Right atrium auricular region (tissue), 2 donors: ENCODE results near the gene PRPS1L1. TPM values are rescaled to one million over a fixed set of nuclear protein-coding genes. Genes with fewer than 3 reads are reported as not detected.
A peak's percentile ranks its signal among the peaks of the same experiment; 100 is the strongest.

Experiments used
- DNase-seq: peaks from one replicate; pipeline ENCODE4 v3.0.0-alpha.2; 2019; ENCODE audit warnings: low spot score
- H3K27ac ChIP-seq, 2 donors: fragments of 200-600 bp; sonication (generic); 1 replicate in 1 of 2; 2 replicates in 1 of 2; pipeline ENCODE4 v1.5.1; 2016 to 2019
- H3K27me3 ChIP-seq, 2 donors: fragments of 200-600 bp; sonication (generic); one replicate each; pipeline versions ENCODE4 v1.5.1 to v1.6.0; 2017 to 2019
- H3K36me3 ChIP-seq: fragments of 200-600 bp; sonication (generic); one replicate; pipeline ENCODE4 v1.5.1; 2016
- H3K4me1 ChIP-seq, 2 donors: fragments of 200-600 bp; sonication (generic); one replicate each; pipeline versions ENCODE4 v1.5.1 to v1.6.0; 2017 to 2019
- H3K4me3 ChIP-seq, 2 donors: fragments of 200-600 bp; sonication (generic); 1 replicate in 1 of 2; 2 replicates in 1 of 2; pipeline ENCODE4 v1.5.1; 2017 to 2019; ENCODE audit warnings: mild to moderate bottlenecking in 1 of 2, moderate library complexity in 1 of 2
- H3K9me3 ChIP-seq, 2 donors: fragments of 200-600 bp; sonication (generic); one replicate each; pipeline ENCODE4 v1.5.1; 2019
- CTCF ChIP-seq, 2 donors: fragments of 200-600 bp; sonication (generic); IDR thresholded peaks; one replicate each; pipeline ENCODE4 v1.5.1; 2019; ENCODE audit warnings: antibody characterized with exemption in 2 of 2
- total RNA-seq, 2 donors: library from RNA; depleted of rRNA; stranded (reverse); fragments of >200 nt; gene quantifications; one replicate each; pipeline ENCODE4 v1.1.0, GENCODE V29; 2016

PRPS1L1 gene
- not detected for total RNA-seq

GRCh38 chr7:18027628-18028027, at the start of gene PRPS1L1:
Gene PRPS1L1, minus strand, starts transcription at chr7:18027846.
- Histone ChIP-seq H3K27me3 (no peaks in the 10 kb centered on the region), H3K4me1 (no peaks in the 10 kb centered on the region), H3K4me3 (no peak within 1 kb of the TSS), H3K27ac (no peak within 1 kb of the TSS), H3K36me3 (no peaks in the 10 kb centered on the region), H3K9me3 (no peaks in the 10 kb centered on the region)
- no peak for DNase-seq
- no peak for TF ChIP-seq CTCF (IDR thresholded peaks at IDR 0.05)

DNA sequence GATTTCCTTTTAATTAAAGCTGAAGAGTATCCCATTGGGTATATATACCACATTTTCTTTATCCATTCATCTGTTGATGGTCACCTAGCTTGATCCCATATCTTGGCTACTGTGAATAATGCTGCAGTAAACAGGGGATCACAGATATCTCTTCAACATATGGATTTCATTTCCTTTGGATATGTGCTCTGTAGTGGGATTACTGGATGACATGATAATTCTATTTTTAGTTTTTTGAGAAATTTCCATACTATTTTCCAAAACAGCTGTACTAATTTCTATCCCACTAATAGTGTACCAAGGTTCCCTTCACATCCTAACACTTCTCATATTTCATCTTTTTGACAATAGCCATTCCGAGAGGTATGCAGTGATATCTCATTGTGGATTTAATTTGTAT, 48.8 kb upstream of the PRPS1L1 start:
- no peak overlapping the region for H3K4me3 ChIP-seq
- peaks cover 0 to 14% of the 10 kb centered on the region in 2 donors for H3K9me3 ChIP-seq
- H3K4me1 ChIP-seq = no peaks in the 10 kb centered on the region
- H3K27ac ChIP-seq = no peak overlapping the region
- no peak for DNase-seq
- H3K27me3 ChIP-seq = no peaks in the 10 kb centered on the region
- no peaks in the 10 kb centered on the region for H3K36me3 ChIP-seq
- no peak for TF ChIP-seq CTCF (IDR thresholded peaks at IDR 0.05)

- Histone ChIP-seq H3K9me3 (no peaks in the 10 kb centered on the region), H3K36me3 (no peaks in the 10 kb centered on the region), H3K27ac (no peak overlapping the region), H3K27me3 (no peaks in the 10 kb centered on the region), H3K4me1 (no peaks in the 10 kb centered on the region), H3K4me3 (no peak overlapping the region)
- no peak for DNase-seq
- TF ChIP-seq CTCF (IDR thresholded peaks at IDR 0.05) = no peak
These were observed 41.1 kb upstream of the PRPS1L1 start for GRCh38 chr7:18068745-18069144.

GRCh38 chr7:18064242-18064838, 36.7 kb upstream of the PRPS1L1 start:
- Histone ChIP-seq H3K27ac (no peak overlapping the region), H3K9me3 (no peaks in the 10 kb centered on the region), H3K27me3 (no peaks in the 10 kb centered on the region), H3K4me3 (no peak overlapping the region), H3K4me1 (no peaks in the 10 kb centered on the region), H3K36me3 (no peaks in the 10 kb centered on the region)
- no peak for DNase-seq
- peak in 1 of 2 donors; percentile 57 for TF ChIP-seq CTCF (IDR thresholded peaks at IDR 0.05)

DNA sequence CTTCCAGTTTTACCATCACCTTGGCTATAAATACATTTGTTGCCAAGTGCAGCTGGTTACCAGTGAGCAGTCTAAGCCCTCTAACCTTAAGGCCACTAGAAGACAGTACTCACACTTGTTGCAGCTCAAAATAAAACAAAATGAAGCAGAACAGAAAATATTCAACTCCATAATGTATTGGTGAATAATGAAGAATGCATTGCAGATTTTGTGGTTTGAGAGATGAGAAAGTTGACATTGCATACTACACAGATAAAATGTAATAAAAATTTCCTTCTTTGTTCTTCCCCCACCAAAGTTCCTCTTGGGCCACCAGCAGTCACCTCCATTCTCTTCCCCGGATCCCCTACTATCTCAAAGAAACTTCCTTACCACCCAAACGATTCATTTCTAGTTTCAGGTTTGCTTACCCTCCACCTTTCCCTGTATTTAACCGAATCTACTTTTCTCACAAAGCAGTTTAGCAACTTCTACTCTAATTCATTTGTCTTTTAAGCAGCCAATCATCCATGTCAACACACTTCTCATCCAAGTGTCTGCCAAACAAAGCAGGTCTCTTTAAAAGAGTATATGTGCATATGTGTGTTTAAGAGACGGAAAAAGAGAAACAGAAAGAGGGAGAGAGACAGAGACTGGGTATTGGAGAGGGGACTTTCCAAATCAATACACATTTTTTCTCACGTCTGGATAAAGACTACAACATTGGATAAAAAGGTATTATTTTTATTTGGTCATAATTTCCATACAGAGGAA, 35.7 kb upstream of the PRPS1L1 start:
- no peaks in the 10 kb centered on the region for H3K27me3 ChIP-seq
- no peak for TF ChIP-seq CTCF (IDR thresholded peaks at IDR 0.05)
- DNase-seq = no peak
- H3K9me3 ChIP-seq = no peaks in the 10 kb centered on the region
- no peak overlapping the region for H3K4me3 ChIP-seq
- no peaks in the 10 kb centered on the region for H3K4me1 ChIP-seq
- H3K27ac ChIP-seq = no peak overlapping the region
- H3K36me3 ChIP-seq = no peaks in the 10 kb centered on the region
